Upper lobe of left lung (tissue), 4 donors: ENCODE data around the gene TMEM39A.

Experiments
- EP300 ChIP-seq, 4 donors: sonication (generic); formaldehyde crosslinking; IDR thresholded peaks; one replicate each; pipeline ENCODE4 v1.5.1; 2017; ENCODE audit warnings: antibody characterized with exemption in 4 of 4, control low read depth in 2 of 4
- POLR2A ChIP-seq, 4 donors: fragments of 450-650 bp; IDR thresholded peaks; one replicate each; pipeline ENCODE4 v1.5.1; 2016 to 2017; ENCODE audit warnings: antibody characterized with exemption in 4 of 4, mild to moderate bottlenecking in 2 of 4
- POLR2AphosphoS5 ChIP-seq, 2 donors: sonication (generic); formaldehyde crosslinking; IDR thresholded peaks; one replicate each; pipeline ENCODE4 v1.5.1; 2017; ENCODE audit warnings: antibody characterized with exemption in 2 of 2
- TF ChIP-seq, protein P1 (sequence below), 6 experiments: fragments of 450-650 bp in 4 of 6; fragments of 200-600 bp in 2 of 6; sonication (generic) in 2 of 6; IDR thresholded peaks; one replicate each; pipeline ENCODE4 v1.5.1; 2016 to 2019; ENCODE audit warnings: antibody characterized with exemption in 6 of 6

DNA sequence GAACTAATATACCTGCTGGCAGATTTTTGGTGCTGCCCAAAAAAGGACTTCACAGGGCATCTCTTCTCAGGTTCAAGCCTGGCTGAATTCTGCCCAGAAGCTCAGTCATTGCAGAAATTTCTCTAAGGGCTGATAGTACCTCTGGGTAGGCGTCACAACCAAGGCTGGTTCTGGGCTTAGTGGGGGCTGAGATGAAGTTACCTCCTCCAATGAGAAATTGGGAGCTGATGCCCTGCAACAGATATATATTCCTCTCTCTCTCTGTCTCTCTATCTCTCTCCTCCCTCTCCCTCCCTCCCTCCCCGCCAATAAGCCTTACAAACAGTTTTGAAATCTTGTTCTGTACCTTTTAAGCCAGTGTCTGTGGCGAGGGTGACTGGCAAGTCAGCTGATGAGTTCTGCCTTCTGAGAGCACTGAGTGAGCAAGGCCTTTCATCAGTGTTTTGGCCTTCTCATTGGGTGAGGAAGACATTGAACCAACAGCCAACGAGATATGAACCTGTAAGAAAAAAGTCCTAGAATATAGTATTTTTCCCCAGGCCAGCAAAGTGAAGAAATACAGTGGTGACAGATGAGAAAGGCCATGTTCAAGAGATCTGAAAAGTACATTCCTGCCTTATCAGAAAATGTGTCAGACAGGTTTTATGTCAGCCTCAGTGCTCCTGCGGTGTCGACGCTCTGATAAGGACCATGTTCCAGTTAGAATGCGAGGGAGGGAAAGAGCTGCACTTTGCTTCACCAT lies 45.5 kb downstream of the TMEM39A start:
- TF ChIP-seq, protein P1, sequence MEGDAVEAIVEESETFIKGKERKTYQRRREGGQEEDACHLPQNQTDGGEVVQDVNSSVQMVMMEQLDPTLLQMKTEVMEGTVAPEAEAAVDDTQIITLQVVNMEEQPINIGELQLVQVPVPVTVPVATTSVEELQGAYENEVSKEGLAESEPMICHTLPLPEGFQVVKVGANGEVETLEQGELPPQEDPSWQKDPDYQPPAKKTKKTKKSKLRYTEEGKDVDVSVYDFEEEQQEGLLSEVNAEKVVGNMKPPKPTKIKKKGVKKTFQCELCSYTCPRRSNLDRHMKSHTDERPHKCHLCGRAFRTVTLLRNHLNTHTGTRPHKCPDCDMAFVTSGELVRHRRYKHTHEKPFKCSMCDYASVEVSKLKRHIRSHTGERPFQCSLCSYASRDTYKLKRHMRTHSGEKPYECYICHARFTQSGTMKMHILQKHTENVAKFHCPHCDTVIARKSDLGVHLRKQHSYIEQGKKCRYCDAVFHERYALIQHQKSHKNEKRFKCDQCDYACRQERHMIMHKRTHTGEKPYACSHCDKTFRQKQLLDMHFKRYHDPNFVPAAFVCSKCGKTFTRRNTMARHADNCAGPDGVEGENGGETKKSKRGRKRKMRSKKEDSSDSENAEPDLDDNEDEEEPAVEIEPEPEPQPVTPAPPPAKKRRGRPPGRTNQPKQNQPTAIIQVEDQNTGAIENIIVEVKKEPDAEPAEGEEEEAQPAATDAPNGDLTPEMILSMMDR (IDR thresholded peaks at IDR 0.05), result no peak
- TF ChIP-seq POLR2A (IDR thresholded peaks at IDR 0.05), result no peak
- TF ChIP-seq POLR2AphosphoS5 (IDR thresholded peaks at IDR 0.05), result no peak
- TF ChIP-seq EP300 (IDR thresholded peaks at IDR 0.05), result no peak
